GM04503 (cell line): ENCODE measurements around the gene APOBEC2.

Experiments
- DNase-seq: peaks from one replicate; pipeline ENCODE4 v3.0.0-alpha.2; 2012; ENCODE audit warnings: low read depth

Gene APOBEC2

DNA sequence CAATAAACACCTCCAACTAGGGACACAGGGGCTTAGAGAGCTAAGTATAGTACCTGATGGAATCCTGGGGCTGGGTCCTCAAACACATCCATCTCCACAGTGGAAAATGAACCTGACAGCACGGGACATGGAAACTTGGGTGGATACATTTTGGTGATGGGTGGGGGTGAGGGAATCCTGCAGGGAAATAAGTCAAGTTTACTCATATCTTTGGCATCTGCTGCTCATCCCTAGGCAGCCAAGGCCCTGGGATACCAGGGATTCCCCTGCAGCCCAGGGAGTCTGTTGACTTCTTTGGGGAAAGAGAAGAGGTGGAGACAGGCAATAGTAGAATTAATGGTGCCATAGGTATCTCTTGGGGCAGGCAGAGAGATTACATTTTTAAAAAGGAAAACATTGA lies 6.6 kb downstream of the APOBEC2 start:
- DNase-seq, result no peak

DNA sequence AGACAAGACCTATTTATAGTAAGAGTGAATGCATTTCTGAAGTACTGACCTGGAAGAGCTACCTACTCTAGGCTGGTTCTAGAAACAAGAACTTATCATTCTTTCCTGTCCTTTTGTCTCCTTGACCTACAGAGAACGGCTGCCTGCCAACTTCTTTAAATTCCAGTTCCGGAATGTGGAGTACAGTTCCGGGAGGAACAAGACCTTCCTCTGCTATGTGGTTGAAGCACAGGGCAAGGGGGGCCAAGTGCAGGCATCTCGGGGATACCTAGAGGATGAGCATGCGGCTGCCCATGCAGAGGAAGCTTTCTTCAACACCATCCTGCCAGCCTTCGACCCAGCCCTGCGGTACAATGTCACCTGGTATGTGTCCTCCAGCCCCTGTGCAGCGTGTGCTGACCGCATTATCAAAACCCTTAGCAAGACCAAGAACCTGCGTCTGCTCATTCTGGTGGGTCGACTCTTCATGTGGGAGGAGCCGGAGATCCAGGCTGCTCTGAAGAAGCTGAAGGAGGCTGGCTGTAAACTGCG lies 8.3 kb downstream of the APOBEC2 start:
- DNase-seq, result no peak

DNA sequence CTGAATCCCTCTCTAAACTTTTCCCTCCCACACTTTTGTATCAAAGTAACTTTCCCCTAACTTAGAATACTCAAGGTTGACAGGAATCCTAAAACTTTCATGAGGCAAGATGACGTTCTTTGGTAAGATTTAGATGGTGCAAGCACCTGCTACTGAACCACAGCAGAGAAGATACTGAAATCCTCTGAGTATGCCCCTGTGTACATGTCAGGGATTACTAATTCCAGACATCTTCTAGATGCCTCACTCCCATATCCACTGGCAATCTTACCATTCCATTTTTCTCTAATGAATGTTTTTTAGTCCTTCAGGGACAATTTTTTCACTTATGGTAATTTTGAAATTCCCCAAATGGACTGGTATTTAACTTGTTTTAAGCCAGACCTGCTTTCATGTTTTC lies 9.1 kb downstream of the APOBEC2 start:
- no peak for DNase-seq

DNA sequence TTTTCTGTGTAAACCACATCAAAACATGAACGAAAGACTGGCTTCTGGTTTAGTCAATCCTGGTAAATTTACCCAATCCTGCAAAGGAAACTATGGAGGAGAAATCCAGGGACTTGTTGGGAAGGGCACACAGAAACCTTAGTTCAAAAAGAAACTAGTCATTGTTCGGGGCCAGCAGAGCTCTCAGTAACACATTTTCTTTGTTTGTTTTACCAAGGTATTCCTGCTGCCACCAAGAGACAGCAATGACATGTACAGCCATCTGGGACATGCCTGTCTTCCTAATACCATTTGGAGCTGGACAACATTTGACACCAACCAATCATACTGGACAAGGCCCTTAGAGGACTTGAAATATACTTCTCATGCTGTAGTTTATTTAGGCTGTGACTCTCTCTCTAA lies 10.9 kb downstream of the APOBEC2 start:
- DNase-seq, result no peak

DNA sequence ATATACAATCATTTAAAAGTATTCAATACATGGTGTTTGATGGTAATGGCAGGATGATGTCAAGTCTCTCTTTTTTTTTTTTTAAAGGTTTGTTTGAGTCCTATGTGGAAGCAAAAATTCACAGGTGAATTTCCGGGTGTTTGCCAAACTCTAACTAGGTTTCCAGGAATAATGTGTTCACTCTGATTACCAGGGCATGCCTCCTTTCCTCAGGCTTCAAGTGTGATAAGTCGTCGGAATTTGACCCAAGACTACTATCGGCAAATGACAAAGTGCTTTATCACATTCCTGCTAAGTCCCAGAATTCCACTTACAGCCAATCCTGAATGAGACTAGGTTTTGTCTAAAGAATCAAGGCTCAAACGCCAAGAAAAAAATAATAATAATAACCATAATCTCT lies 11.8 kb downstream of the APOBEC2 start:
- no peak for DNase-seq

DNA sequence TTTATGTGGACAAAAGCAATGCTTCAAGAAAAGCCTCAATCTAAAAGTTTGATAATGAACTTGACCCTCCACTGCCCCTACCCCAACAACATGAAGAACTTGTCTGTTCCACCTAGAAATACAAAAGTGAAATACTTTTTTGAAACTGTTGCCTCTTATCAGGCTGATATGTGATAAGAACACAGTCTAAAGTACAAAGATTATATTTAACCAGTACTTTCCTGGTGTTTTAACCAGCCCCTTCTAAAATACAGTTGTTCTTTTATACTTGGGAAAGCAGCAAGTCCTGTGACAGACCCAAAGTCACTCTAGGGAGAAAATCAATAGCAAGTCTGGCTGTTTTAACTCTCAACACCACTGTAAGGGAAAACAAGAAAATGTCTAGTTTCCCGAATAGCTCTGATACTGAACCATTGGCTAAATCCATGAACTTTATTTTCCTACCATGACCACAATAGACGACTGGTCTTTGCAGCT lies 12.6 kb downstream of the APOBEC2 start:
- no peak for DNase-seq

DNA sequence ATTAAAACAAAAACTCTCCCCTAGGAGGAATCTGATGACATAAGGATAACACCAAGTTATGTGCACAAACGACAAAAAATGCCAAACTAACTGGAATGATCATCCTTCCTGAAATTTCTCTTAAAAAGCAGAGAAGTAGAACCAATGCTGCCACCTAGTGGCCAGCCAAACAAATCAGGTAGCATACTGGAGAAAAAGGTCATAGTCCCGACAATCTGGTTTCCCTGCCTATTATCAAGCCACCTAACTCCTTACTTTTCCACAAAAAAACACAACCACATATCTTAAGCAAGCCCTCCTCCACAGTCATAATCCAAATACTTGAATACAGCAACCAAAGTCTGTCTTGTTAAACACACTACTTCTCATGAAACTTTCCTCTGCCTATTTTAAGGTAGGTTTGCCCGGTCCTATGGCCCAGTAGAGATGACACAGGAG lies 13.9 kb downstream of the APOBEC2 start:
- DNase-seq, result no peak

DNA sequence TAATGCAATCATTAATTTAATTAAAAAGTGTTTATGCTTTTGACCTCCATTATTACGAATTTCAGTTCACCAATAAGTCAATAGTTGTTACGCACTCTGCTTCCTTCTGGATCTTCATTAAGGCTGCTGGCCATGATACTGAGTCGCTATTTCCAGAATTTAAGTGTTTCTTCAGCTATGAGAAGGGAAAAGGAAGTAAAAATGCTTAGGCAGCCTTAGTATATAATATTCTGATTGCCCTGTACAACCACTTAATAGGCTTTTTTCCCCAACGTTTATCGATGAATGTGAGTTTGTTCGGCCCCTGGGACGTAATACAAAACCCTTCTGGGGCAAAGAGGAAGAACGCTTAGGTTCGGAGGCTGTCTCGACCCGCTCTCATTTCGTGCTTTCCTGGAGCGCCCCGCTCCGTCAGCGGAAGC lies 18.5 kb downstream of the APOBEC2 start:
- no peak for DNase-seq

DNA sequence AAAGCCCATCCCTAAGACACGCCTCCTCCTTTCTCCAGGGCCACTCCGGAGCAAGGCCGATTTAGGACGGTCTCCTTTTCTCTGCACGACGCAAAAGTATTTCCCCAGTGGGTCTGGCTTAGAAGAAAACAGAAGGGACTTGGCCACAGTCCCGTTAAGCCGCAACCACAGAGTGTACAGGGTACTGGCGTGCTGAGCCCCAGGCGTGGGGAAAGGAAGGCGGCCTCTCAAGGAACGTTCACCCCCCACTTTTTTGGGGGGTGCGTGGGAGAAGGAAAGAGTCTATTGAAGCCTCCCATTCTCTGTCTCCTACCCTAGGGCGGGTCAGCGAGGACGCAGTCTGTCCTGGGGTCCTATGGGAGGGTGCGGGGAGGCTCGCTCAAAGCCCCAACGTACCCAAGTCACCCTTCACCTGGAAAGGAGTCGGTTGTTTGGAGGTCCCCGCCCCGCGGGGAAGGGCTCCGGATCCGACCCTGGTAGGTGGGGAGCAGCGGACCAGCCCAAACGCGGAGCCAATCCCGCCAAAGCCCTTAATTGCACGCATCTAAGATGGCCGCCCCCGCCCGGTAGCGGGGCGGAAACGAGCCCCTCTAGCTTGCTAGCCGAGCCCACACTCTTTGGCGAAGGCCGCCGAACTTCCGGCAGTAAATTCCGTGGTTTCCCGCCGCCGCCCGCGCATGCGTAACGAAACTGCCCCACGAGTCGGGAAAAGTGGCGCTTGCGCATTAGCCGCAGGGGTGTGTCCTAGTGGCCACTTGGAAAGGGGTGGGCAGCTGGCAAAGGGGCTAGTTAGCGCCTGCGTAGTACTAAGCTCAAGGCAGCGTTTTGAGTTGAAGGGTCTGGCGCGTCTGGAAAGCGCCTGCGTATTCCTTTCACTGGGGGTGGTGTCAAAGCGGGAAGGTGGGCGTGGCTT lies 19.2 kb downstream of the APOBEC2 start, which contains the start of gene OARD1:
OARD1 (minus strand) TSS at position 434 of the 913 bp plus-strand sequence. CDS start 722 bp downstream, outside the sequence.
- DNase-seq, result peak; percentile 95

DNA sequence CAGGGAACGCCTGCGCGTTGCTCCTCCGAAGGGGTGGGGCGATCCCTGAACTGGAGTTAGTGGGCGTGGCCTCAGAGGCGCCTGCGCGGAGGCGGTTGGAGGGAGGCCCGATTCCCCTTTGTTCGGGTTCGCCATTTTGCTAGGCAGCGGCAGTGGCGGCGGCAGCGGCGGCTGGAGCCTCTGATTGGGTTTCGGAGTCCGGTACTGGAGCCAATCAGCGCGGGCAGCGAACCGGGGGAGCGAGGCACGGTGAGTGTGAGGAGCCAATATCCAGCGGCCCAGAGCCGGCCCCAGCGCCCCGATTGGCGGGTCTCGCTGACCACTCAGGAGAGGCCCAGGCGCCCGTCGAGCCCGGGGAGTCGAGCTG lies 19.8 kb downstream of the APOBEC2 start, which contains the start of gene NFYA:
NFYA (plus strand) TSS at position 139 of the 367 bp plus-strand sequence. CDS start 6,116 bp downstream, outside the sequence.
- DNase-seq, result no peak

DNA sequence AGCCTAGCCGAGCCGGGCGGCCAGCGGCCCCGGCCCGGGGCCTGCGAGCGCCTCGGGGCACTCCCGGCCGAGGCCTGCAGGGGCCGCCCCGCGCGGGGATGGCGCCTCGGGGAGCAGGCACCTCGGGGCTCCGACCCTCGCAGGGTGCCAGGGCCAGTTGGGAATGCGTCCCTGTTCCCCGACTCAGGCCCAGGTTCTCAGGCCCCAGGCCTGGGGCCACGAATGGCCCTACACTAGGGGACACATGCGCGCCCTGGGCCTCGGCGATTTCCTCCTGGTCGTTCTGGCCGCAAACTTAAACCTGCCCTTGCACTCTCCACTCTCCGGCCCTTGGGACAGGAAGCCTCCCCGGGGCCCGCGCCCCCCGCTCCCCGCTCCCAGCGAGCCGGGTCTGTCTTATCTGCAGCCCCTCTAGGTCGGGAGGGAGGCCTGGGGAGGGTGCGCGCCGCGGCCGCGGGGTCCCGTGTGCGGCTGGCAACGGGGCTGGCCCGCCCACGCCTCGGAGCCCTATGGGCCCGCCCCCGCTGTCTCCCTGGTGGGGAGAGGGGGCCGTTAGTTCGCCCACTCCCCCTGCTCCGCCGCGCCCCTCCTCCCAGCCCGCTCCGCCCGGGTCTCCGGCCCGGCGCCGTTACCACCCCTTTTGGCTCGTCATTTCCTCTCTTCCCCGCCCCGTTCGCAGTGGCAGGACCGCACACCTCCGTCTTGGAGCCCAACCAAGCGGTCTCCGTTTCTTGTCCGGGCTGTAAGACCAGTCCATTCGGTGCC lies 20.4 kb downstream of the APOBEC2 start:
- no peak for DNase-seq

DNA sequence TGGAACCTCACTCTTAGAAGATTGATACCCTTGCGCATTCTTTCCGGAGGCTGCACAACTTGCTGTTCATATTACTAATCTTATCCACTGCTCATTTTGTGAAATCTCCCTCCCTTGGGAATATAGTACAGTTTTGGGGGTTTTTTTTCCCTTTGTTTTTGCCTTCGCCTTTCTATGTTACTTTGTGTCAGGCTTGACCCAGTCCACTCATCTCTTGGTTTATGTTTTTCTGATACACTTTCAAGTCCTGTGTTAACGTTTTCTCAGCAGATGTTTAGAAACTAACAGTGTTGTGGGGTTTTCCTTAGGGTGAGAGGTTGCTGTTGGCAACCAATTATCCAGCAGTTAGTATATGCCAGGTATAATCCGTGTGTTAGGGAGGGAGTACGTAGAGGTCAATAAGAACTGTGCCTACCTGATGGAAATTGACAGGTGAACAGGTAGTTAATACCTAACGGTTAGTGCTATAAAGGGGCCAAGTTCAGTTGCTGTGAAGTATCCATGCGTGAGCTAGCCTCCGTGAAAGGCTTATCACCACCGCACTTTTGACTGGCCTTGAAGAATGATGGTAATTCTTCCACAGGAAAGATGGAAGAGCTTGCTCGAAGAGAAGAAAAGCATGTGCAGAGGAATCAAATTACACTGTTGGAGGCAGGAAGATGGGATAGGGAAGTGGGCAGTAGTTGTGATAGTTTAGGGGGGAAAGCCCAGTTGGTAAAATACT lies 21.1 kb downstream of the APOBEC2 start:
- no peak for DNase-seq

DNA sequence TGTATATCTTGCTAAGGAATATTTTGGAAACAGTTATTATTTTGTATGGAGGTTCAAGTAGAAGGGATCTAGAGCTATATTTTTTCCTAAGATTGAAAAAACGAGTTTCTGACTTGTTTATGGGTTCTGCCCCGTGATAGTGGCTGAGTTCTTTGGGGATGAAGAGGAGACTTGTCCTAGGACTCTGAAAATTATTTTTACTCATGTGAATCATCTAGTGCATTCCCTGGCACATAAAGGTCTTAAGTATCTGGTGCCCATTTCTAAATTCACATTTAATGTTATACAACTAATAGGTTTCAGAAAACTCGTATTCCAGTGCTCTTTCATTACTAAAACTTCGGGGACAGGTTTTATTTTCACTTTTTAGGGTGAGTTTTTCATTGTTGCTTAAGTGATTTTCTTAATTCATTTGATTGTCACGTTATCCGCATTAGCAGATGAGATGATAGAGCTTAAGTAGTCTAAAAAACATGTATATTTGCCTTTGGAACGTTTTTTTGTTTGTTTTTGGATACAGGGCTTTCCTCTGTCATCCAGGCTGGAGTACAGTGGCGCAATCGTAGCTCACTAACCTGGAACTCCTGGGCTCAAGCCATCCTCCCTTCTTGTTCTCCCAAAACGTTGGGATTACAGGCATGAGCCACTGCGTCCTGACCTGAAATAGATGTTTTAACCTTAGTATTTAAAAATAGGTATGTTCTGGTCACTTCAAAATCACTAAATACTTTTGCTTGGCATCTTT lies 21.9 kb downstream of the APOBEC2 start:
- no peak for DNase-seq

DNA sequence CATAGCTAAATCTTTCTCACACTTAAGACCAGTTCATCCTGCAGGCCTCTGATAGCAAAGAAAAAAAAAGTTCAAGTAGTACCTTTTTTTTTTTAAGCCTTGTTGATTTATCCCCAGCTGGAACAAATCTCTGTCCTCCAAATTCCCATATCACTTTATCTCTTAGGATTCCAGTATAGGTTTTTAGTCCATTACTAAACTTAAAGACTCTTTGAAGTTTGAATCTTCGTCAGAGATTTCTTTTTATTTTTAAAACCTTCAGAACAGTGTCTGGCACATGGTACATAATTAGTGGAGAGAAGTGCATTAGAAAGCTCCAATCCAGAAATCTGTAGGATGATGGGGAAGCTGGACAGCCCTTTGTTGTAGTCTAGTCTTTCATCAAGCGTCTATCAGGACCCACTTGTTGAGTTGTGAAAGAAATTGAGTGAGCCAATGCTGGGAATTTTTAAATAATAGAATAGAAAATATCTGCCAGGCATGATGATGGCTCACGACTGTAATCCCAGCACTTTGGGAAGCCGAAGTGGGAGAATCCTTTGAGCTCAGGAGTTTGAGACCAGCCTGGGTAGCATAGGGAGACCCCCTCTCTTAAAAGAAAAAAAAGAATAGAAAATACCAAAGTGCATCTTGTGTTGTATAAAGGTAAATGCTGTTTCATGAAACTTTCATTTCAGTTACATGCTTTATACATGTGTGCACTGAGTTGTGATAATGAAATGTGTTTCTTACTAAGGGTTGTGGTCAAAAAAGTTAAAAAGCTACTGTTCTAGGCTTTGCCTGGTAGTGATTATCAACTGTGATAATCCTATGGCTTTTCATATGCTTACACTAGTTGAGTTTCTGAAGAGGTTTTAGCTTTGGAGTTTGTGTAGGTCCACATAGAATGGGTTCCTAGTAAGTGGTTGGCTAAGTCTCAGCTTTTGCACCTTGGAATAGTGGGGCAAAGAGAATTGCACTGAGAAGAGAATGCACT lies 22.9 kb downstream of the APOBEC2 start:
- DNase-seq, result no peak

DNA sequence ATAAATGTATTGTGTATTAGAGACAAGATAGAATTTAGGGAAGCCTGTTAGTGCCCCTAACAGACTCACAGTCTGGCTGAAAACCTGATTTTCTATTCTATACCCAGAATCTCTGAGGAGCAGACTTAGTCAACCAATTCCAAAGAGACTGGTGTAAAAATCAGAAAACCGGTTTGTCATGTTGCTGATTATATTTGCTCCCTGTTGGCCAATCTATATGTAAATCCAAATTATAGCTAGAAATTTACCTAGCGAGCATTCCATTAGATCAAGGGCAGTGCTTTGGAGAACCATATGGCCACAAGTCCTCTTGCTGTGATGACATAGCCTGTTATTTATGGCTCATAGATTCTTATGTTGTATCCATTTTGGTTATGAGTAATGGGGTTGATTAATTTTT lies 24.5 kb downstream of the APOBEC2 start:
- DNase-seq, result no peak

DNA sequence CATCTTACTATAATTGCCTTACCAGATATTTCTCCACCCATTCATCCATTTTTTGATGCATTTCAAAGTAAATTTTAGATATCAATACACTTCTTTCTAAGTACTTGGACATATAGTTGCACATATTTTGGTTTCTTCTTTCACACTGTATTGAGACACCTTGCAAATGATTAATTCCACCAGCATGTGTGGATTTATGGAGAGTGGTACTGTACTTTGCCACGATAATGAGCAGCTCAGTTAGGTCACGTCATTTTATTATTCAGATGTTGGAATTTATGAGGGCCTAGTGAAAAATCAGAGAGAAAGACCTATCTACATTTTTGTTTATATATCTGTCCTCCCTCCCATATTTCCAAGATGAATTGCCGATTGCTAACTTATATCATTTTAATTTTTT lies 25.1 kb downstream of the APOBEC2 start:
- no peak for DNase-seq

DNA sequence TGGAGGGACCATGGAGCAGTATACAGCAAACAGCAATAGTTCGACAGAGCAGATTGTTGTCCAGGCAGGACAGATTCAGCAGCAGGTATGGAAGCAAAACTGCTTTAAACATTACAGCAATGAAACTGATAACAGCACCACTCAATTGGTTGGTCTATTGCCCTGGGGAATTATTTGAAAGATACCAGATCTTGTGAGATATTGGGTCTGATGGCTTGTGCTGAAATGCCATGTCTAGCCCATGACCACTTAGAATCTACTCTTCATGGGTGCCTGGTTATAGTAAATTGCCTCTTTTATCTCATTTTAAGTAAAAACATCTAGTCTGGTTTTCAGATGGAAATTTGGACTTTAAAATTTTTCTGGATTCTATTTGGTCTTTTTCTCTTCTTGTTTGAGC lies 26.1 kb downstream of the APOBEC2 start:
- no peak for DNase-seq

DNA sequence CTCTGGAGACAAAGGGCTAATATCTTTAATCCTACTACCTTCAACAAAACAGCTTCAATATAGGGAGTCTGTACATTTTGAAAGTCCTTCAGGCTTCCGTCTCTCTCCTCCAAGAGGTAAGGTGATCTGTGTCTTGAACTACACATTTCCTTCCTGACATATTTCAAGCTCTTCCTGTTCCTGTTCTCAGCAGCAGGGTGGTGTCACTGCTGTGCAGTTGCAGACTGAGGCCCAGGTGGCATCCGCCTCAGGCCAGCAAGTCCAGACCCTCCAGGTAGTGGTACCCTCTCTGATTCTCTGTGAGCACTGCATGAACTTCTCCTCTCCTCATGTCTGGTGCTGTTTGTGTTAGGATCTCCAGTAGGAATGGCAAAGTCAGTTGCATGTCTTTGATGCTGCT lies 27.6 kb downstream of the APOBEC2 start:
- no peak for DNase-seq

DNA sequence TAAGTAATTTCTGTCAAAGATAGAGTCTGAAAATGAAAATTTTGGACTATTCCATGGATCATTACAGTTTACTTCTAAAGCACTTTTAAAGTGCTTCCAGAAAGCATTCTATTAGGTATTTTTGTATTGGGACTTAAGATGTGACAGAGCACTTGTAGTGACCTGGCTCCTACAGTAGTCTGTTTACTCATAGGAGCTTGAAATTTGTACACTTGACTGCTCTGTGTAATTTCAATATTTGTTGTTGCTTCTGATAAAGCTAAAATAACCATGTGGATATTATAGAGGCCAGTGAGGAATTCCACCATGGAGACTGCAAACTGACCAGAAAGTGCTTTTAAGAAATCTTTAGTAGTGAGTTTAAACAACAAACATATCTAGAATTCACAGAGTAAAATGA lies 30.1 kb downstream of the APOBEC2 start:
- no peak for DNase-seq

DNA sequence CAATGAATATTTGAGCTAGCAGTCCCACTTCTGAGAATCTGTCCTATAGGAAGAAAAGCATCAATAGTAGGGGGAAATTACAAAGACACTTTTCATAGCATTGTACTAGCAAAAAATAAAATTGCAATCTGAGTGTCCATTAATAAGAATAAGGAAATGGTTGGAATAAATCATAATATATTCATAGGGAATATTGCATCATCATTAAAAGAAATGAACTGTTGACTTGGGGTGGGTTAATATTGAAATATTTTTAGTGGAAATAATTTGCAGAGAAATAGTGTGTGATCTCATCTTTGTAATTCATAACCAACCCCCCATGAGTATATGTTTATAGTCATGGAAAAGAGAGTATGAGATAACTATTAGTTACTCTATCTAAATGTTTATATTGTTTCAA lies 32.2 kb downstream of the APOBEC2 start:
- no peak for DNase-seq
